ENCODE measurements around the gene ZFR2.
"Not testable (repeated sequence)": the region's sequence is repeated elsewhere in the genome, so short reads cannot be mapped to it uniquely, and the experiment has no call there.

ZFR2 gene

GRCh38 chr19:3769494-3769893 is 99.3 kb downstream of the ZFR2 start:
- DNase-seq: no peak

- DNase-seq: no peak
Measured at GRCh38 chr19:3768748-3769099, 100.1 kb downstream of the ZFR2 start.

GRCh38 chr19:3768015-3768747 is 100.7 kb downstream of the ZFR2 start:
- DNase-seq: no peak

- no peak for DNase-seq
Measured at GRCh38 chr19:3767050-3767449, 101.8 kb downstream of the ZFR2 start.

GRCh38 chr19:3766520-3766919 is 102.3 kb downstream of the ZFR2 start:
- no peak for DNase-seq

GRCh38 chr19:3765757-3766156 is 103.1 kb downstream of the ZFR2 start:
- DNase-seq: not testable (repeated sequence)

GRCh38 chr19:3765121-3765520 is 103.7 kb downstream of the ZFR2 start:
- no peak for DNase-seq

GRCh38 chr19:3762501-3763459 is 106.1 kb downstream of the ZFR2 start, which contains the start of gene MRPL54:
Gene MRPL54 (plus strand): TSS chr19:3762682. CDS start chr19:3762701, 19 bp downstream.
- peak; percentile 97 for DNase-seq

- DNase-seq: no peak
Measured at GRCh38 chr19:3762130-3762473, 106.7 kb downstream of the ZFR2 start.

GRCh38 chr19:3761382-3762129 is 107.3 kb downstream of the ZFR2 start, which contains the start of gene APBA3:
Gene APBA3 (minus strand): TSS chr19:3761692. CDS start chr19:3760264, 1,428 bp downstream.
- peak; percentile 91 for DNase-seq

GRCh38 chr19:3760871-3761361 is 107.9 kb downstream of the ZFR2 start:
- DNase-seq: no peak

- DNase-seq: no peak
Measured at GRCh38 chr19:3759482-3760254, 109.2 kb downstream of the ZFR2 start.

GRCh38 chr19:3758297-3758696 is 110.5 kb downstream of the ZFR2 start:
- not testable (repeated sequence) for DNase-seq

GRCh38 chr19:3757705-3758104 is 111.1 kb downstream of the ZFR2 start:
- not testable (repeated sequence) for DNase-seq
